Measurements from ENCODE around the gene FCHSD2. TPM values are rescaled to one million over a fixed set of nuclear protein-coding genes. Genes with fewer than 3 reads are reported as not detected.

The FCHSD2 gene
- total and polyA plus RNA-seq, 2 of the 8 experiments (the other 6 are each of a cell fraction or from before 2014, with no cell fraction given), result 4.1 to 7.8 TPM

- no peak for TF ChIP-seq YY1 (IDR thresholded peaks at IDR 0.05; ENCODE audit: low read depth, low read length)
- TF ChIP-seq SP2 (IDR thresholded peaks at IDR 0.05; ENCODE audit: low read length), result no peak
- TF ChIP-seq GTF2F1 (IDR thresholded peaks at IDR 0.05; ENCODE audit: borderline replicate concordance, low read depth, low read length), result no peak
- TF ChIP-seq, protein P1, sequence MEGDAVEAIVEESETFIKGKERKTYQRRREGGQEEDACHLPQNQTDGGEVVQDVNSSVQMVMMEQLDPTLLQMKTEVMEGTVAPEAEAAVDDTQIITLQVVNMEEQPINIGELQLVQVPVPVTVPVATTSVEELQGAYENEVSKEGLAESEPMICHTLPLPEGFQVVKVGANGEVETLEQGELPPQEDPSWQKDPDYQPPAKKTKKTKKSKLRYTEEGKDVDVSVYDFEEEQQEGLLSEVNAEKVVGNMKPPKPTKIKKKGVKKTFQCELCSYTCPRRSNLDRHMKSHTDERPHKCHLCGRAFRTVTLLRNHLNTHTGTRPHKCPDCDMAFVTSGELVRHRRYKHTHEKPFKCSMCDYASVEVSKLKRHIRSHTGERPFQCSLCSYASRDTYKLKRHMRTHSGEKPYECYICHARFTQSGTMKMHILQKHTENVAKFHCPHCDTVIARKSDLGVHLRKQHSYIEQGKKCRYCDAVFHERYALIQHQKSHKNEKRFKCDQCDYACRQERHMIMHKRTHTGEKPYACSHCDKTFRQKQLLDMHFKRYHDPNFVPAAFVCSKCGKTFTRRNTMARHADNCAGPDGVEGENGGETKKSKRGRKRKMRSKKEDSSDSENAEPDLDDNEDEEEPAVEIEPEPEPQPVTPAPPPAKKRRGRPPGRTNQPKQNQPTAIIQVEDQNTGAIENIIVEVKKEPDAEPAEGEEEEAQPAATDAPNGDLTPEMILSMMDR (IDR thresholded peaks at IDR 0.05; ENCODE audit: control extremely low read depth in 1 of 3, insufficient read depth in 1 of 3, low read depth in 1 of 3, low read length in 3 of 3), result no peak
- no peak for TF ChIP-seq SUZ12 (IDR thresholded peaks at IDR 0.05; ENCODE audit: low read length)
- TF ChIP-seq SP1 (IDR thresholded peaks at IDR 0.05; ENCODE audit: low read depth, low read length), result no peak
- no peak for TF ChIP-seq CHD1 (IDR thresholded peaks at IDR 0.05; ENCODE audit: low read depth, low read length)
Measured at GRCh38 chr11:72860010-72860409, 282.1 kb downstream of the FCHSD2 start (continued).
